ENCODE measurements around the gene ITGAE.

Gene ITGAE

GRCh38 chr17:3817851-3818605 is 17.0 kb upstream of the ITGAE start:
- DNase-seq (ENCODE audit: low read depth), result no peak

DNA sequence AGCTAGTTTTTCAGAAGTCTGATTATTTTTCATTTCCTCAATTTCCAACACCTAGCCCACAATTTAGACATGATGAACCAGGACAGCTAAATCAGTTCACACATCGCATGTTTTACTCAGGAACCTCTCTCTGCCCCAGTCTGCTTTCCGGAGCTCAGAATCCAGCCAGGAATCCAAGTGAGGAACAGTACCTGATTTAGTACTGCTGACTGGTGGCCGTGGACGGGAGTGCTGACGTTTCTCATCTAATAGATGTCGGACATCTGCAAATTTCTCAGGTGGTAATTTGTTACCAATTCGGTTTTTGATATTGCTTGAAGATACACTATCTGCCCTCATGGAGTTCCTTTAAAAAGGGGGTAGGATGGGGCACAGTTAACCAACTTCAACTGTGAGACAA is 14.9 kb upstream of the ITGAE start:
- no peak for DNase-seq (ENCODE audit: low read depth)

DNA sequence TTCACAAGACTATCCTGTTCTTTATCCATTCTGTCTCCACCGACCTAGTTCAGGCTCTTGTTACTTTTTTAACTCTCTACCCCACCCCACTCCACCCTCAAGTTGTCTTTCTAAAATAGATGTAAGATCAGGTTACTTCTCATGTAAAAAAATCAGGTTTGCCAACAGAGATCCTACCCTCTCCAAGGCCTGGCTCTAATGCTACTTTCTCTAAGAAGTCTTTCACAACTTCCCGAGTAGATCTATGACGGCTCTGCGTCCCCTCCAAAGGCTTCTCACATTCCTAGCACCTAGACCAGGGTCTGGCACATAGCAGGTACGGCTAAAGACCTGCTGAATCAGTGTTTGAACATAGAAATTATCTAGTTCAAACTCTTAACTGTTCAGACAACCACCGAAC is 14.1 kb upstream of the ITGAE start:
- DNase-seq (ENCODE audit: low read depth), result no peak

- DNase-seq (ENCODE audit: low read depth), result no peak
Measured at GRCh38 chr17:3814361-3814760, 13.4 kb upstream of the ITGAE start.

DNA sequence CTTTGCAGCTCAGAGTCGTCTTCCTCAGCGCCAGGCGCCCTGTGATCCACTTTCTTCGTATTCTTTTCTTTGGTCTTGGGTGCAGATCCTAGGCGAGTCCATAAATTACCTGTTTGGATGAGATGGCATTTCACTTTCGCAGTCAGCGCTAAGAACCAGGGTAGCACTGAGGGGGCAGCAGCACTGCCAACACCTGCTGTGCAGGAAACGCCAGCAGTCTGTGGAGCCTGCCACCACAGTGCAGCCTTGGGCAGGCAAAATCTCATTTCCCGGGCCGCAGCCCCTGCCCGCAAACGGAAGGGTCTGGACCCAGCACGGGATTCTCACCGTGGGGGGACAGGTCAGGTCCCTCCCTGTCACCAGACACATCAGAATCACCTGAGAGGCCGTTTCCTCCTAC is 12.2 kb upstream of the ITGAE start:
- no peak for DNase-seq (ENCODE audit: low read depth)

GRCh38 chr17:3812771-3813170 is 11.8 kb upstream of the ITGAE start:
- no peak for DNase-seq (ENCODE audit: low read depth)

- no peak for DNase-seq (ENCODE audit: low read depth)
Measured at GRCh38 chr17:3812284-3812683, 11.3 kb upstream of the ITGAE start.

DNA sequence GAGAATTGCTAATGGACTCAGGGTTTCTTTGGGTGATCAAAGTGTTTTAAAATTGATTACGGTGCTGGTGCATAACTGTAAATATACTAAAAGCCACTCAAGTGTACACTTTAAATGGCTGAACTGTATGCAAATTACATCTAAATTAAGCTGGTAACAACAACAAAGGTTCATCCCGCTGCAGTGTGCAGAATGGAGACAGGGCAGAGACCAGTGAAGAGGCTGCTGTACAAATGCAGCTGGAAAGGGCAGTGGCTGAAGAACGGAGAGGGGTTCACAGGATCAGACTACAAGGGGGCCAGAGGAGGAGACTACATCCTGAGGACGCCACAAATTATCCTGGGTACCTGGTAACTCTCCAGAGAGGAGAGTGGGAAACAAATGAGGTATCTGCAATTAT is 9.0 kb upstream of the ITGAE start:
- DNase-seq (ENCODE audit: low read depth), result no peak

- DNase-seq (ENCODE audit: low read depth), result no peak
Measured at GRCh38 chr17:3809135-3809534, 8.1 kb upstream of the ITGAE start.

- no peak for DNase-seq (ENCODE audit: low read depth)
Measured at GRCh38 chr17:3808701-3809100, 7.7 kb upstream of the ITGAE start.

GRCh38 chr17:3805581-3805980 is 4.6 kb upstream of the ITGAE start:
- DNase-seq (ENCODE audit: low read depth), result no peak

GRCh38 chr17:3804503-3804931 is 3.5 kb upstream of the ITGAE start:
- no peak for DNase-seq (ENCODE audit: low read depth)

DNA sequence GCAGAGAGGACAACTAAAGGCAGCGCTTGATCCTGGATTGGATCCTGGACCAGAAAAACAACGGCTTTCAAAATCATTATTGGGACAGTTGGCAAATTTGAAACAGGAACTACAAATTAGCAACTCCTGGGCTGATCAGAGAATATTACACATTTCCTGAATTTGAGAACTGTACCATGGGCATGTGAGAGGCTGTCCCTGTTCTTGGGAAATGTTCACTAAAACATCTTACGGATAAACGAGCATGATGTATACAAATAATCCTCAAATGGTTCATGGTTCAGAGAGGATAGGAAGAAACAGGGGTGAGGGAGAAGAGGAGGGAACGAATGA is 2.3 kb upstream of the ITGAE start:
- no peak for DNase-seq (ENCODE audit: low read depth)

DNA sequence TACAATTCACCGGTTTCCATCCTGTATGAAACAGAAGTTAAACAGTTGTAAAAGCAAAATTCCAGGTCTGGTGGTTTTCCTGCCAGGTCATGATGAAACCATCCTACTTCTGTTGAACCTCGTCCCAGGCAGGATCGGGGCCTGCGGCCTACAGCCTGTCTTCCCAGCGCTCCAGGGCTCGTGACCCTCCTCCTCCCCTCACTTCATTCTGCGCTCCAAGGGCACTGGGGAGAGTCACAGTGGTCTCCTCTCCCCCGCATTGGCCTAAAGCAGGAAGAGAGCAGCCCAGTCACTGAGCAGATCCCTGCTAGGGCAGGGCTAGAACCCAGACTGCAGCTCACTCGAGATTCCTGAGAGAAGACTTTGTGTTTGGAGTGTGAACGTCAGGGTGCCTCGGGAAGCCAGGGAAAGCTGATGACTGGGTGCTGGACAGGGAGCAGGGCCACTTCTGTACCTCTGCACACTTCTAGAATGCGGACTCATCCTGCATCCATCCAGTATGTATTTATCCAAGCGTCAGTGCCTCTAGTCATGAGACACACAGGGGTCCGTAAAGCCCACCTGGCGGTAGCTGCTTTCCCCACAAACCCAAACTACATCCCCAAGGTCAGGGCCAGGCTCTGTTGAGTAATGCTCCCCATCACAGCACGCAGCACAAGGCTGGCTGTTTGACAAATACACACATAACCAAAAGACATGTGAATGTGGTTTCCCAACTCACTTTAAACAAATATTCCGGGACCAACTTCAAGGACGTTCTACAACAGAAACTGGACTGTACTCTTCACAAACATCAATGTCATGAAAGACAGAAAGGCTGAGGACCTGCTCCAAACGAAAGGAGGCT is 1.7 kb upstream of the ITGAE start:
- no peak for DNase-seq (ENCODE audit: low read depth)

DNA sequence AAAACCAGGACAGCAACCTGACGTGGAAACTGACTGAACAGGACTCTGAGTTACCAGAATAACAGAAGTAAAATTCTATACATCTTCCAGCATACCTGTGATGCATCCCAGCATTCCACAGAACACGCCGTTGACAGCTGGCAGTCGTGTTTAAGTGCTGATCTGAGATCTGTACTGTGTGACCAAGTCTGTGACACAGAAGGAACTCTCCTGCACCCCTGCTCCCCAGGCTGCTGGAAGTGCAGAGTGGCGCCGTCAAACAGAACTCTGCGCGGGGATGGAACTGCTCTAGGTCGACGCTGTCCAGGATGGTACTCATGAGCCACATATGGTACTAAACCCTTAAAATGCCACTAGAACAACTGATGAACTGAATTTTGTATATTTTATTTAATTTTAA is 804 bp upstream of the ITGAE start:
- DNase-seq (ENCODE audit: low read depth), result no peak

- no peak for DNase-seq (ENCODE audit: low read depth)
Measured at GRCh38 chr17:3801347-3801746, 359 bp upstream of the ITGAE start.

GRCh38 chr17:3799181-3799945 is 1.6 kb downstream of the ITGAE start:
- DNase-seq (ENCODE audit: low read depth), result no peak

DNA sequence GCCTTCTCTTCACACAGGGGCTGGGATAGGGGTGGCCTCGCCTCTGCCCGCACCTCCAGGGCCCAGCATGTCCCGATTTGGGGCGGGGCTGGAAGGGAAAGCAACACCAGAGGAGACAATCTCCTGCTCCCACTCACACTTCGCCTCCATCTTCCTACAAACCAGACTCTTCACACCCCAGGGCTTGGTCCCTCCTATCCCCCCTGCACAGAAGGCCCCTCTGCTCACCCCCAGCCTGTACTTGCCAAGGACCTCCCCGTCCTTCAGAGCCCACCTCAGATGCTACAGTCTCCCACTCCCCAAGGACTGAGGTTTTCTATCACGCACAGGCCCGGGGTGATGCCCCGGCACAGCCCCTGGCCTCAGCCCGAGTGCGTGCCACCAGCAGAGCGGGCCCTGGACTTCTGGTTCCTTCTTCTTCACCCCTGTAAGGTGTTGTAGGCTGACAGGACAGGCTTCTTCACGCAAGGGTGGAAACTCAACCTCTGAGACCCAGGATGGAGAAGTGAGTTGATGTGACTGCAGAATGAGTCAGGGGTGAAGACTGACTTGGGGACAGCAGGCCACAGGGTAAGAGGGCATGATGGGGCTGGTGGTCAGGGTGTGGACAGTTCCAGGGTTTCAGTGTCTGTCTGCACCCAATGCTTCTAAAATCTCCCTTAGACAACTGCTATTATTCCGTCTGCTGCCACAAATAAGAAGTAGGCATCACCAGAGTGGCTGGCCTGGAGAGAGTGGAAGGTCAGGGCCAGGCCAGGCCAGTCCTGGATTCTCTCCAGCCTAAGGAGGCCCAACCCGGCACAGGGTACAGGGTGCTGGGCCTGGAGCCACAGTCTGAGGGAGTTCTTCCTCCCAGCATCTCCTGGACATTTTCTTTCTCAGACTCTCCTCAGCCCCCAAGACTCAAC is 2.5 kb downstream of the ITGAE start:
- no peak for DNase-seq (ENCODE audit: low read depth)

GRCh38 chr17:3796822-3797170 is 4.2 kb downstream of the ITGAE start:
- DNase-seq (ENCODE audit: low read depth), result no peak

DNA sequence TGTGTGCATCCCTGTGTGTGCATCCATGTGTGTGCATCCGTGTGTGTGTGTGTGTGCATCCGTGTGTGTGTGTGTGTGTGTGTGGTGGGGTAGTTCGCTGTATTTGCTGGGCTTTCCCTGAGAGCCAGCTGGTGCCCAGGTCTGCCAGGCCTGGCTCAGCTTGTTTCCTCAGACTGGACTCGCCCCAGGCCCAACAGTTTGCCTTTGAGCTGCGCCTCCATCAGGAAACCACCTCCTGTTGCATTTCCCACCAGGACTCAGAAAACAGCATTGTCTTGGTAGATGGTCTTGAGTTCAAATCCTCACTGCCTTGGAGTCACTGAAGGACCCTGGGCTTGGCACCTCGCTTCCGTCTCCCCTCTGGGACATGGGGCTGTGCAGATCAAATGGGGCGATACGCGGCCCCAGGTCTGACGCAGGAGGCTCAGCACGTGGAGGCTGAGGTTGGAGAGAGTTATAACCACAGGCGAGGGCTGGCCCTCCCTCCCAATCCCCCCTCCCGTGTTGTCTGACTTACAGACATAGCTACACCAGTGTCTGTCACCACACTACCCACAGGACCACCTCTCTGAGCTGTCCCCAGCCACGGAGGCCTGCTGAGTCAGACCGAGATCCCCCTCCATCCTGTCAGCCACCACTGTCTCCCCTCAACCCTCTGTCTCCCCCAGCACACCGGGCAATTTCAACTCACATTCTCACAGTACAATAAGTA is 4.7 kb downstream of the ITGAE start:
- peak; percentile 67 for DNase-seq (ENCODE audit: low read depth)

DNA sequence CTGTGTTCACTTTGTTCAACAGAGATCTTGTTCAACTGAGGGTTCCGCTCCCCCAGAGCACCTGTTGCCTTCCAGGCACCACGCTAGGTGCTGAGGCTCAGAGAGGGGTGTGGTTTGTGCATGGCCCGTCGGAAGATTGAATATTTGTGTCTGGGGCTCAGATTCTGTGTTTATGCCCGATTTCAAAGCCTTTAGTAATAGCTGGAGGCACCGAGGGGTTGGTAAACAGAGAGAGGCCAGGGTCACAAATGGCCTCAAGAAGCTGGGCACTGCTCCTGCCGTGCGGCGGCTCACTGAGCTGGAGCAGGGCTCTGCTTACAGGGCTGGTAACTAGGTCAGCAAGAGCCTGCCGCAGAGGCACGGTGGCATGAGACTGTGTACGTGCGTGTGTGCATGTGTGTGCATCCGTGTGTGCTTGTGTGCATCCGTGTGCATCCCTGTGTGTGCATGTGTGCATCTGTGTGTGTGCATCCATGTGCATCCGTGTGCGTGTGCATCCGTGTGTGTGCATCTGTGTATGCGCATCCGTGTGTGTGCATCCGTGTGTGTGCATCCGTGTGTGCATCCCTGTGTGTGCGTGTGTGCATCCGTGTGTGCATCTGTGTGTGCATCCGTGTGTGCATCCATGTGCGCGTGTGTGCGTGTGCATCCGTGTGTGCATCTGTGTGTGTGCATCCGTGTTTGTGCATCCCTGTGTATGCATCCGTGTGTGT is 5.4 kb downstream of the ITGAE start:
- DNase-seq (ENCODE audit: low read depth), result no peak
